ENCODE data around the gene THRB. TPM values are rescaled to one million over a fixed set of nuclear protein-coding genes. Genes with fewer than 3 reads are reported as not detected.
A peak's percentile ranks its signal among the peaks of the same experiment; 100 is the strongest.

The THRB gene
- total and polyA plus RNA-seq, 9 of the 15 experiments (the other 6 are each of a cell fraction or from before 2014, with no cell fraction given): 1.7 to 14.9 (median 6.9) TPM

DNA sequence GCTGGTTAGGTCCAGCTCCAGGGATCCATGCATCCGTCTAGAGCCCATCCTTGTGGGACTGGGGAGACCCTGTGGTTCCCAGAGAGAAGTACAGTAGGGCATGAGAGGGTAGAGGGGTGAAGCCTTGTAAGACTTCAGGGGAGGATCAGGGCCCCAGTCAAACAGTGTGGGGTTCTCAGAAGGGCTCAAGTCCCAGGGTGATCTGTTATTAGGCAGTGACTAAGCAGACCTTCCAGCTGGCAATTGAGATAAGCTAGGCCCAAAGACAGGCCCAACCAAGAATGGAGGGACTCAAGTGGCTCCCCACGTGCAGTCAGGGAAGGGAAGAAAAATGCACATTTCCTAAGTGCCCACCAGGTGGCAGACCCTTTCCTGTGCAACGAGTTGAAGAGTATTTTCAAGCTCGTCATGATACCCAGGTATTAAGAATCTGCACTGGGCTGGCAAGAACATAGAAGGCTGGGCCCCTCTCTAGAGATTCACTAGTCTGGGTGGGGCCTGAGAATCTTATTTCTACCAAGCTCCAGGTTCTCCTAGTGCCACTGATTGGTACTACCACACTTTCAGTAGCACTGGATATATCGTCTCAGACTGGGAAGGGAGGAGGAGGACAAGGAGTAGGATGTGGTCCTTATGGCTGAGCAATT, 308.8 kb downstream of the THRB start (continued):
- TF ChIP-seq, protein P1, sequence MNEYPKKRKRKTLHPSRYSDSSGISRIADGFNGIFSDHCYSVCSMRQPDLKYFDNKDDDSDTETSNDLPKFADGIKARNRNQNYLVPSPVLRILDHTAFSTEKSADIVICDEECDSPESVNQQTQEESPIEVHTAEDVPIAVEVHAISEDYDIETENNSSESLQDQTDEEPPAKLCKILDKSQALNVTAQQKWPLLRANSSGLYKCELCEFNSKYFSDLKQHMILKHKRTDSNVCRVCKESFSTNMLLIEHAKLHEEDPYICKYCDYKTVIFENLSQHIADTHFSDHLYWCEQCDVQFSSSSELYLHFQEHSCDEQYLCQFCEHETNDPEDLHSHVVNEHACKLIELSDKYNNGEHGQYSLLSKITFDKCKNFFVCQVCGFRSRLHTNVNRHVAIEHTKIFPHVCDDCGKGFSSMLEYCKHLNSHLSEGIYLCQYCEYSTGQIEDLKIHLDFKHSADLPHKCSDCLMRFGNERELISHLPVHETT (CRISPR knock-in tag; conservative IDR thresholded peaks at IDR 0.05 in 1 of 2, IDR thresholded peaks at IDR 0.05 in 1 of 2): no peak
- TF ChIP-seq ZNF707 (CRISPR knock-in tag; conservative IDR thresholded peaks at IDR 0.05): no peak
- TF ChIP-seq ZSCAN29 (IDR thresholded peaks at IDR 0.05): no peak
- TF ChIP-seq, protein P2, sequence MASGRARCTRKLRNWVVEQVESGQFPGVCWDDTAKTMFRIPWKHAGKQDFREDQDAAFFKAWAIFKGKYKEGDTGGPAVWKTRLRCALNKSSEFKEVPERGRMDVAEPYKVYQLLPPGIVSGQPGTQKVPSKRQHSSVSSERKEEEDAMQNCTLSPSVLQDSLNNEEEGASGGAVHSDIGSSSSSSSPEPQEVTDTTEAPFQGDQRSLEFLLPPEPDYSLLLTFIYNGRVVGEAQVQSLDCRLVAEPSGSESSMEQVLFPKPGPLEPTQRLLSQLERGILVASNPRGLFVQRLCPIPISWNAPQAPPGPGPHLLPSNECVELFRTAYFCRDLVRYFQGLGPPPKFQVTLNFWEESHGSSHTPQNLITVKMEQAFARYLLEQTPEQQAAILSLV (tag; IDR thresholded peaks at IDR 0.05): no peak
- TF ChIP-seq STAG1 (CRISPR knock-in tag; IDR thresholded peaks at IDR 0.05; ENCODE audit: borderline replicate concordance): no peak
- no peak for TF ChIP-seq ZNF133 (CRISPR knock-in tag; IDR thresholded peaks at IDR 0.05)
- TF ChIP-seq RBM34 (IDR thresholded peaks at IDR 0.05; ENCODE audit: borderline replicate concordance, insufficient read depth, low read length): no peak
- peak; percentile 87 for TF ChIP-seq EP300 (IDR thresholded peaks at IDR 0.05; ENCODE audit: low read length)
- TF ChIP-seq, protein P3, sequence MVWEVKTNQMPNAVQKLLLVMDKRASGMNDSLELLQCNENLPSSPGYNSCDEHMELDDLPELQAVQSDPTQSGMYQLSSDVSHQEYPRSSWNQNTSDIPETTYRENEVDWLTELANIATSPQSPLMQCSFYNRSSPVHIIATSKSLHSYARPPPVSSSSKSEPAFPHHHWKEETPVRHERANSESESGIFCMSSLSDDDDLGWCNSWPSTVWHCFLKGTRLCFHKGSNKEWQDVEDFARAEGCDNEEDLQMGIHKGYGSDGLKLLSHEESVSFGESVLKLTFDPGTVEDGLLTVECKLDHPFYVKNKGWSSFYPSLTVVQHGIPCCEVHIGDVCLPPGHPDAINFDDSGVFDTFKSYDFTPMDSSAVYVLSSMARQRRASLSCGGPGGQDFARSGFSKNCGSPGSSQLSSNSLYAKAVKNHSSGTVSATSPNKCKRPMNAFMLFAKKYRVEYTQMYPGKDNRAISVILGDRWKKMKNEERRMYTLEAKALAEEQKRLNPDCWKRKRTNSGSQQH (CRISPR knock-in tag; IDR thresholded peaks at IDR 0.05): no peak
- TF ChIP-seq NCOA6 (IDR thresholded peaks at IDR 0.05): no peak
- TF ChIP-seq ZNF384 (IDR thresholded peaks at IDR 0.05; ENCODE audit: low read depth, low read length): no peak
- peak; percentile 72; the same call in 1 of the 2 replicates for TF ChIP-seq MYNN (IDR thresholded peaks at IDR 0.05)
- TF ChIP-seq MYNN (CRISPR knock-in tag; IDR thresholded peaks at IDR 0.05): no peak
- TF ChIP-seq ZC3H11A (IDR thresholded peaks at IDR 0.05; ENCODE audit: low read depth, low read length): no peak
- TF ChIP-seq RAD21 (CRISPR knock-in tag; conservative IDR thresholded peaks at IDR 0.05 in 1 of 2, IDR thresholded peaks at IDR 0.05 in 1 of 2): peak; percentile 61 to 84
- no peak for TF ChIP-seq ETV5 (CRISPR knock-in tag; IDR thresholded peaks at IDR 0.05; ENCODE audit: low read depth)
- peak in 1 of 2 experiments; percentile 60; a peak in 1 of 4 replicates for TF ChIP-seq SRF (CRISPR knock-in tag; IDR thresholded peaks at IDR 0.05)
- TF ChIP-seq ZBTB8A (IDR thresholded peaks at IDR 0.05; ENCODE audit: partially characterized antibody): no peak
- TF ChIP-seq ZNF79 (CRISPR knock-in tag; IDR thresholded peaks at IDR 0.05; ENCODE audit: low read depth): no peak
- peak; percentile 69 to 73; a peak in 2 of 4 replicates for TF ChIP-seq TRIM24 (IDR thresholded peaks at IDR 0.05)
- TF ChIP-seq, protein P4, sequence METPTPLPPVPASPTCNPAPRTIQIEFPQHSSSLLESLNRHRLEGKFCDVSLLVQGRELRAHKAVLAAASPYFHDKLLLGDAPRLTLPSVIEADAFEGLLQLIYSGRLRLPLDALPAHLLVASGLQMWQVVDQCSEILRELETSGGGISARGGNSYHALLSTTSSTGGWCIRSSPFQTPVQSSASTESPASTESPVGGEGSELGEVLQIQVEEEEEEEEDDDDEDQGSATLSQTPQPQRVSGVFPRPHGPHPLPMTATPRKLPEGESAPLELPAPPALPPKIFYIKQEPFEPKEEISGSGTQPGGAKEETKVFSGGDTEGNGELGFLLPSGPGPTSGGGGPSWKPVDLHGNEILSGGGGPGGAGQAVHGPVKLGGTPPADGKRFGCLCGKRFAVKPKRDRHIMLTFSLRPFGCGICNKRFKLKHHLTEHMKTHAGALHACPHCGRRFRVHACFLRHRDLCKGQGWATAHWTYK (CRISPR knock-in tag; IDR thresholded peaks at IDR 0.05): no peak
- TF ChIP-seq, protein P5, sequence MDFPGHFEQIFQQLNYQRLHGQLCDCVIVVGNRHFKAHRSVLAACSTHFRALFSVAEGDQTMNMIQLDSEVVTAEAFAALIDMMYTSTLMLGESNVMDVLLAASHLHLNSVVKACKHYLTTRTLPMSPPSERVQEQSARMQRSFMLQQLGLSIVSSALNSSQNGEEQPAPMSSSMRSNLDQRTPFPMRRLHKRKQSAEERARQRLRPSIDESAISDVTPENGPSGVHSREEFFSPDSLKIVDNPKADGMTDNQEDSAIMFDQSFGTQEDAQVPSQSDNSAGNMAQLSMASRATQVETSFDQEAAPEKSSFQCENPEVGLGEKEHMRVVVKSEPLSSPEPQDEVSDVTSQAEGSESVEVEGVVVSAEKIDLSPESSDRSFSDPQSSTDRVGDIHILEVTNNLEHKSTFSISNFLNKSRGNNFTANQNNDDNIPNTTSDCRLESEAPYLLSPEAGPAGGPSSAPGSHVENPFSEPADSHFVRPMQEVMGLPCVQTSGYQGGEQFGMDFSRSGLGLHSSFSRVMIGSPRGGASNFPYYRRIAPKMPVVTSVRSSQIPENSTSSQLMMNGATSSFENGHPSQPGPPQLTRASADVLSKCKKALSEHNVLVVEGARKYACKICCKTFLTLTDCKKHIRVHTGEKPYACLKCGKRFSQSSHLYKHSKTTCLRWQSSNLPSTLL (IDR thresholded peaks at IDR 0.05): no peak

All from K562 (cell line).